IMR-90 (cell line): Measurements from ENCODE around the gene ANKS3. TPM values are rescaled to one million over a fixed set of nuclear protein-coding genes. Genes with fewer than 3 reads are reported as not detected.
A peak's percentile ranks its signal among the peaks of the same experiment; 100 is the strongest.

Experiments used
- ATAC-seq: fragments of 200-7000 bp; cut with Tn5 transposase; 2 replicates; pipeline ENCODE4 v1.9.1; 2020; ENCODE audit warnings: low read depth, mild to moderate bottlenecking, moderate library complexity
- BruUV-seq: library from RNA; stranded (reverse); fragments of 400-500 nt; replicated peaks from 2 replicates; lab custom pipeline; 2021; lab: Mats Ljungman, UMichigan
- CTCF ChIA-PET: fragments of 300-600 bp; formaldehyde crosslinking; extraction: SDS; loops from one replicate; lab custom pipeline; 2021; ENCODE audit warnings: antibody characterized with exemption; lab: Yijun Ruan, JAX
- POLR2A ChIA-PET: fragments of 300-600 bp; sonication (Branson Sonifier 250); formaldehyde crosslinking; loops from one replicate; lab custom pipeline; 2022; ENCODE audit warnings: antibody characterized with exemption; ENCODE audit not compliant: unreplicated experiment; lab: Charles Lee
- DNase-seq: peaks from one replicate; pipeline ENCODE4 v3.0.0; 2013
- H2AFZ ChIP-seq: replicated peaks from 2 replicates; pipeline ENCODE3; 2013; ENCODE audit warnings: low read length, mild to moderate bottlenecking; ENCODE audit not compliant: poor library complexity
- H2AK5ac ChIP-seq: 2 replicates; pipeline ENCODE4 v1.6.1; 2013; ENCODE audit warnings: low read depth, low read length, inconsistent platforms
- H2AK9ac ChIP-seq: replicated peaks from 2 replicates; pipeline ENCODE3; 2013; ENCODE audit warnings: mild to moderate bottlenecking, low read depth, low read length, moderate library complexity; ENCODE audit not compliant: poor library complexity
- H2BK120ac ChIP-seq: 2 replicates; pipeline ENCODE4 v1.6.1; 2013; ENCODE audit warnings: low read depth, low read length, inconsistent platforms
- H2BK15ac ChIP-seq: 3 replicates; pipeline ENCODE4 v1.6.1; 2013; ENCODE audit warnings: low read depth, low read length, inconsistent platforms
- H2BK20ac ChIP-seq: 2 replicates; pipeline ENCODE4 v1.6.1; 2013; ENCODE audit warnings: low read depth, mild to moderate bottlenecking, inconsistent platforms, low read length, moderate library complexity
- H2BK5ac ChIP-seq: 2 replicates; pipeline ENCODE4 v1.6.1; 2013; ENCODE audit warnings: mild to moderate bottlenecking, low read depth, low read length, inconsistent platforms; ENCODE audit not compliant: poor library complexity, severe bottlenecking
- H3K14ac ChIP-seq: replicated peaks from 2 replicates; pipeline ENCODE4 v1.6.1; 2013; ENCODE audit warnings: low read depth, low read length, inconsistent platforms
- H3K18ac ChIP-seq: 2 replicates; pipeline ENCODE4 v1.6.1; 2013; ENCODE audit warnings: low read depth, low read length, control low read depth
- H3K23ac ChIP-seq: 2 replicates; pipeline ENCODE4 v1.6.1; 2013; ENCODE audit warnings: low read depth, low read length, inconsistent platforms
- H3K27ac ChIP-seq: 2 replicates; pipeline ENCODE4 v1.5.1; 2013; ENCODE audit warnings: mild to moderate bottlenecking, control low read depth, low read length; ENCODE audit not compliant: insufficient read depth
- H3K27me3 ChIP-seq: 2 replicates; pipeline ENCODE4 v1.6.1; 2013; ENCODE audit warnings: low read length; ENCODE audit not compliant: control insufficient read depth, insufficient read depth
- H3K36me3 ChIP-seq: 2 replicates; pipeline ENCODE4 v1.6.1; 2013; ENCODE audit warnings: low read length, mixed read lengths; ENCODE audit not compliant: control insufficient read depth, insufficient read depth
- H3K4ac ChIP-seq: 2 replicates; pipeline ENCODE4 v1.6.1; 2013; ENCODE audit warnings: low read depth, low read length, inconsistent platforms
- H3K4me1 ChIP-seq: 2 replicates; pipeline ENCODE4 v1.6.1; 2013; ENCODE audit warnings: low read length, mixed read lengths; ENCODE audit not compliant: control insufficient read depth, insufficient read depth
- H3K4me2 ChIP-seq: 2 replicates; pipeline ENCODE4 v1.6.1; 2013; ENCODE audit warnings: low read depth, mild to moderate bottlenecking, control low read depth, low read length, moderate library complexity
- H3K4me3 ChIP-seq: 2 replicates; pipeline ENCODE4 v1.5.1; 2013; ENCODE audit warnings: low read depth, mild to moderate bottlenecking, control low read depth, low read length, moderate library complexity; ENCODE audit not compliant: insufficient read depth
- H3K56ac ChIP-seq: 2 replicates; pipeline ENCODE4 v1.6.1; 2013; ENCODE audit warnings: low read length, inconsistent platforms; ENCODE audit not compliant: insufficient read depth; ENCODE audit errors: extremely low read depth
- H3K79me1 ChIP-seq, 2 experiments: 2 replicates each; pipeline ENCODE4 v1.6.1; 2013; ENCODE audit warnings: low read length in 2 of 2, inconsistent platforms in 1 of 2, low read depth in 1 of 2
- H3K9ac ChIP-seq: 2 replicates; pipeline ENCODE4 v1.6.1; 2013; ENCODE audit warnings: low read depth, low read length, control low read depth
- H3K9me1 ChIP-seq: 2 replicates; pipeline ENCODE4 v1.6.1; 2013; ENCODE audit warnings: low read length, inconsistent platforms; ENCODE audit not compliant: insufficient read depth
- H3K9me3 ChIP-seq: 2 replicates; pipeline ENCODE4 v1.6.1; 2013; ENCODE audit warnings: low read length; ENCODE audit not compliant: control insufficient read depth, insufficient read depth
- H4K20me1 ChIP-seq: 2 replicates; pipeline ENCODE4 v1.6.1; 2013; ENCODE audit warnings: low read length, inconsistent platforms; ENCODE audit not compliant: insufficient read depth
- H4K5ac ChIP-seq: 2 replicates; pipeline ENCODE4 v1.6.1; 2013; ENCODE audit warnings: mild to moderate bottlenecking, low read depth, low read length, control low read depth
- H4K8ac ChIP-seq, 2 experiments: 2 replicates each; pipeline ENCODE4 v1.6.1; 2013; ENCODE audit warnings: low read depth in 2 of 2, low read length in 2 of 2, control low read depth in 1 of 2, inconsistent platforms in 1 of 2
- H4K91ac ChIP-seq: 2 replicates; pipeline ENCODE4 v1.6.1; 2013; ENCODE audit warnings: low read depth, low read length, inconsistent platforms; ENCODE audit not compliant: insufficient read depth
- CHD1 ChIP-seq: IDR thresholded peaks from 2 replicates; pipeline ENCODE4 v1.6.1; 2012; ENCODE audit warnings: low read depth, low read length, improper control_type of control experiment
- MXI1 ChIP-seq: IDR thresholded peaks from 2 replicates; pipeline ENCODE4 v1.6.1; 2012; ENCODE audit warnings: low read depth, mild to moderate bottlenecking, low read length, moderate library complexity, borderline replicate concordance
- WGBS, 2 experiments: methylation state at CpG; one replicate each; pipeline versions ENCODE4 v1.1.5 to v1.1.7; 2013; ENCODE audit warnings: missing lambda C conversion rate in 2 of 2; ENCODE audit not compliant: insufficient read length in 1 of 2; ENCODE audit errors: extremely low coverage in 2 of 2; 5-methylcytosine and 5-hydroxymethylcytosine counted together
- dilution Hi-C: fragments of 300-500 bp; cut with HindIII; formaldehyde crosslinking; loops from one replicate; pipeline ENCODE4 v1.14.3; 2018; ENCODE audit warnings: low sequenced_read_pairs; ENCODE audit not compliant: unreplicated experiment
- in situ Hi-C: fragments of 300-500 bp; cut with MboI; formaldehyde crosslinking; loops from 3 replicates; pipeline ENCODE4 v1.14.3; 2019; ENCODE audit warnings: low sequenced_read_pairs, inconsistent platforms, mixed read lengths
- intact Hi-C: fragments of 100-400 bp; cut with micrococcal nuclease; formaldehyde crosslinking; loops from 2 replicates; pipeline ENCODE4 v1.10.0; 2022
- polyA plus RNA-seq, 3 experiments: library from polyadenylated mRNA; depleted of rRNA; stranded (reverse); fragments of >200 nt; gene quantifications; 2 replicates each; pipeline ENCODE4 v1.2.3, GENCODE V29; 2012; ENCODE audit warnings: low replicate concordance in 1 of 3
- total RNA-seq: library from RNA; depleted of rRNA; stranded (reverse); fragments of >200 nt; gene quantifications from 2 replicates; pipeline ENCODE4 v1.2.3, GENCODE V29; 2012

Gene ANKS3
- total and polyA plus RNA-seq, 2 of the 4 experiments (the other 2 are of a cell fraction) = 24.4 to 25.0 TPM

- TF ChIP-seq MXI1 = no peak
Observed at GRCh38 chr16:4696905-4697847, 36.9 kb downstream of the ANKS3 start (continued).

GRCh38 chr16:4696172-4696904 lies 37.7 kb downstream of the ANKS3 start:
- no peak overlapping the region for H2BK5ac ChIP-seq
- no peak overlapping the region for H3K56ac ChIP-seq
- no peak overlapping the region for H2AFZ ChIP-seq
- TF ChIP-seq CHD1 = no peak
- peak overlapping the region; percentile 43 for H2AK9ac ChIP-seq
- H3K36me3 ChIP-seq = peaks cover 55% of the 10 kb centered on the region
- H2AK5ac ChIP-seq = no peak overlapping the region
- H4K20me1 ChIP-seq = peaks cover 20% of the 10 kb centered on the region
- peaks cover 0 to 26% of the 10 kb centered on the region in 2 experiments; a peak in 3 of 4 replicates for H3K79me1 ChIP-seq
- H3K4me2 ChIP-seq = no peak overlapping the region
- BruUV-seq = no TSS peak
- POLR2A ChIA-PET = no interaction called here
- H3K23ac ChIP-seq = no peak overlapping the region
- in situ Hi-C loops (no loop called here), intact Hi-C loops (no loop called here), dilution Hi-C loops (no loop called here)
- H3K18ac ChIP-seq = no peak overlapping the region
- H4K91ac ChIP-seq = no peak overlapping the region
- peaks cover 7% of the 10 kb centered on the region for H3K4me1 ChIP-seq
- H3K9me3 ChIP-seq = no peaks in the 10 kb centered on the region
- no peaks in the 10 kb centered on the region for H3K27me3 ChIP-seq
- H3K4me3 ChIP-seq = no peak overlapping the region
- ATAC-seq = no peak
- H4K8ac ChIP-seq = no peak overlapping the region
- H3K9ac ChIP-seq = no peak overlapping the region
- no peak overlapping the region for H3K4ac ChIP-seq
- H2BK120ac ChIP-seq = no peak overlapping the region
- no peak for DNase-seq
- no peak overlapping the region for H4K5ac ChIP-seq
- WGBS, 2 experiments = 68% methylated on average over 11 of the region's 19 CpGs; no CpG with 5 or more reads in 1 of the 2 experiments
- H2BK20ac ChIP-seq = no peak overlapping the region
- H3K14ac ChIP-seq = no peak overlapping the region
- peaks cover 8% of the 10 kb centered on the region; the same call in 1 of the 2 replicates for H3K9me1 ChIP-seq
- CTCF ChIA-PET = interaction anchor here (1.4 kb wide), 1 partner anchor 10 kb away, joined by 3 read pairs; no protein-coding TSS in a partner anchor
- H3K27ac ChIP-seq = no peak overlapping the region
- H2BK15ac ChIP-seq = no peak overlapping the region
